HG03196 (cell line): ENCODE results near the gene CNTF.
"Not testable (repeated sequence)": the region's sequence is repeated elsewhere in the genome, so short reads cannot be mapped to it uniquely, and the experiment has no call there.

Experiments used
- ATAC-seq: cut with Tn5 transposase; IDR thresholded peaks from one replicate; pipeline ENCODE4 v1.9.1; 2021; ENCODE audit not compliant: unreplicated experiment

Gene CNTF, protein sequence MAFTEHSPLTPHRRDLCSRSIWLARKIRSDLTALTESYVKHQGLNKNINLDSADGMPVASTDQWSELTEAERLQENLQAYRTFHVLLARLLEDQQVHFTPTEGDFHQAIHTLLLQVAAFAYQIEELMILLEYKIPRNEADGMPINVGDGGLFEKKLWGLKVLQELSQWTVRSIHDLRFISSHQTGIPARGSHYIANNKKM

DNA sequence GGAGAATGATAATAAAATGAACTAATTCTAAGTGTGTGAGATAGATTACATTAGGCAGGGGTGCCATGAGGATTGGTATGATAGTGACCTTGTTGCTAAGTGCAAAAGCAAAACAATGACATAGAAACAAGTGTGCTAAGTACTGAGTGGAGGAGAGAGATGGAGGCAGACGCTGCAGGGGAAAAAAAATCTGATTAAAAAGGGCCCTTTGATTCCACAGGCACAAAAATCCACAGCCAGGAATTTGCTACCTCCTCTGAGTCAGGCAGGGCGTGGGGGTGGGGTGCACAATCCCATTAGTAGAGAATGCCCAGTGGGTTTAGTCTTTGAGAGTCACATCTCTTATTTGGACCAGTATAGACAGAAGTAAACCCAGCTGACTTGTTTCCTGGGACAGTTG lies at the start of gene CNTF:
Gene CNTF, plus strand, starts transcription at position 322 of the 400 bp plus-strand sequence. CDS start 88 bp downstream, outside the sequence.
- no peak for ATAC-seq

DNA sequence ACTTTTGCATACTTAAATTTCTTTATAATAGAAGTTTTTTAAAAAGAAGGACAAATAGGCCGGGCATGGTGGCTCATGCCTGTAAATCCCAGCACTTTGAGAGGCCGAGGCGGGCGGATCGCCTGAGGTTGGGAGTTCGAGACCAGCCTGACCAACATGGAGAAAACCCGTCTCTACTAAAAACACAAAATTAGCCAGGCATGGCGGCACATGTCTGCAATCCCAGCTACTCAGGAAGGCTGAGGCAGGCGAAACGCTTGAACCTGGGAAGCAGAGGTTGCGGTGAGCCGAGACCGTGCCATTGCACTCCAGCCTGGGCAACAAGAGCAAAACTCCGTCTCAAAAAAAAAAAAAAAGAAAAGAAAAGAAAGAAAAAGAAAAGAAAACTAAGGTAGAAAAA lies 49.6 kb upstream of the CNTF start:
- ATAC-seq = not testable (repeated sequence)

DNA sequence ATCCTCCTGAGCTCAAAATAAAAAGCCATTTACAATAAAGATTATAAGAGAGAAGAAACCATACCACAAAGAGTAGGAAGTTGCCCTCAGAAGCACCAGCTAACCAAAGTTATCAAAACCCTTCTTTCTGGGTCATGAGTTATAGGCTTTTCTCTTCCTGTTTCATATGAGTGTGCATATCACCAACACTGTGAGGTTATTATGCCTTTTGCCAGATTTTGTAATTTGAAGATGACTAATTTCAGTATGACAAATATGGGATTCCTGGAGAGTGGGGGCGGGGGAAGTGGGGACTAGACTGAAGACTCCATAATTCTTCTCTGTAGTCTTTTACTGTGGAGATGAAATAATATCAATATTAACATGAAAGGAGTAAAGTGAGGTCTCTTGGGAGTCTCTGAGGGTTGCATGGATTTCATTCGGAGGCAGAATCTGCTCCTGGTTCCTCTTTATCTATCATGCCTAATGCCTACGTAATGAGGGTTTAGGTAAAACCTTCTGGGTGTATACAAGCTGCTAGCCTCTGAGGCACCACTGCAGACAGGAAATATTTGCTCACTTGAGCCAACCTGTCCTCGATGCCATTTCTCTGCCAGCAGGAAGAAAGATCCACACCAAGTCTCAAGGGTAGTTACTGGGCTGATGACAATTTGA lies 48.9 kb upstream of the CNTF start:
- ATAC-seq = peak; percentile 17

DNA sequence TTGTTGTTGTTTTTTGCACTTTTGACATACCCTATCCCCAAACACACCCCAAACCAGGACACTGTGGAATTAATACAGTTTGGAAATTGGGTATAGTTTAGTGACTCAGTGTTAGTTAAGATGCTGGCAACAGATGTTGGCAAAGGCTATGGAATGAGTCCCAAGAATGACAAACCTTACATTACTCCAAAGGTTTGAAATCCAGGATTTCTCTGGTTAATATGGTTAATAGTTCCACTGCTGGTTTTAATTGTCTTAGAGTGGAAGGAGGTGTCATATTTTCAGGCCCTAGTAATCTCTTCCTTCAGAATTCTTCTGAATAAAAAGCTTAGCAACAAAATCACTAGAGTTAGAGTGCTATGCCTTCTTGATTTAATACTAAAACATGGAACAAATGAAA lies 47.6 kb upstream of the CNTF start:
- ATAC-seq = no peak

DNA sequence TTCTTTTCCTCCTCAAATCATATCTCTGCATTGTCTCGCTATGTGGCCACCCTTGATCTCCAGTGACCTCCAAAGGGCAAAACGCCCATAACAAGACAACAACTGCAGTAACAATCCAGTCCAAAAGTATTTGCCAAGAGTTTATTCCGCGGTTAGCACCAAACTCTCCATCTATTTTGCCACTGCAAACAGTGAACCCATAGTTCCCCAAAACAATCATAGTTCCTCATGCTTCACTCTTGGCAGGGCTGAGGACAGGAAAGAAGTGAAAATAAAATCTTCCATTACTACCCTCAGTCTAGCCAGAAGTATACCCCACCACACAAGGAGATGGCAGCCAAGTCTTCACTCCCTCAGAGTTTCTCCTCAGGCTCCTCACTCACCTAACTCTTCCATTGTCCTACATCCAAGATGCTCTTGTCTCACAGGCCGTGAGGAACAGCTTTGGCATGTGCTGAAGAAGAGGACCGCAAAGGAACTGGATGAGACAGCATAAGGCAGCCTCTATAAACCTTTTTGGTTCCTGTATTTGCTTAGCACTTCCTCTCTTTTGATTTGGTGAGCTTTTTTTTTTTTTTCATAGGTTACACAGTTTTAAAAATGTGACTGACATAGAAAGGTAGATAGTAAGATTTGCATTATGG lies 47.0 kb upstream of the CNTF start, which contains the start of gene LPXN:
Gene LPXN, minus strand, starts transcription at position 480 of the 644 bp plus-strand sequence. Its CDS starts 84 bp downstream, at position 396.
- ATAC-seq = no peak

- no peak for ATAC-seq
Measured at GRCh38 chr11:58576887-58577471, 45.5 kb upstream of the CNTF start.

- ATAC-seq = peak; percentile 53
Measured at GRCh38 chr11:58577555-58578135, 44.8 kb upstream of the CNTF start.

GRCh38 chr11:58578136-58578634 lies 44.3 kb upstream of the CNTF start:
- ATAC-seq = no peak

DNA sequence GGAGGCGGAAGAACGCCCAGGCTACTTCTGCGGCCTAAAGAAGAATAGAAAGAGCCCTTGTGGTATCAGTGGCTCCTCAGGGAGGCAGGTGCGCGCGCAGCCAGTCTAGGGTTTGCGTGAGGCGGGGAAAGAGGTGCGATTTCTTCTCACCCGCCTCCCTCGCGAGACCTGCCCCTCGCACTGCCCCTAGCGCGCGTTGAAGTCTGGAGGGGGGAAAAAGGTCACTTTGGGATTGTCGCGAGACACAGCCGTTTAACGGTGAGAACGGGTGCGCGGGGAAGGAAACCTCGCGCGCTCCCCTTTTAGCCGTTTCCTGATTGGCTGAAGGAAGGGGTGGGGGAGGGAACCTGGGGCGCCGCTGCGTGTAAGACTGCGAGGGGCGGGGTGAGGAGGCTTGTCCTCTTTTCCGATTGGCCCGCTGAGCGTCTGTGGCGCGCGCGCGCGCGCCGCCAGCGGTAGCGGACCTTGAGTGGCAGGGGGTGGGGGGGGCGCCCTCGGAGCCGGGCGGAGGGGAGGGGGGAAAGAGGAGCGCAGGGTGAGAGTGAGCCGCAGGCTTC lies 43.8 kb upstream of the CNTF start, which contains the start of gene ZFP91:
Gene ZFP91, plus strand, starts transcription at position 429 of the 557 bp plus-strand sequence. CDS start 219 bp downstream, outside the sequence.
- peak; percentile 37 for ATAC-seq

DNA sequence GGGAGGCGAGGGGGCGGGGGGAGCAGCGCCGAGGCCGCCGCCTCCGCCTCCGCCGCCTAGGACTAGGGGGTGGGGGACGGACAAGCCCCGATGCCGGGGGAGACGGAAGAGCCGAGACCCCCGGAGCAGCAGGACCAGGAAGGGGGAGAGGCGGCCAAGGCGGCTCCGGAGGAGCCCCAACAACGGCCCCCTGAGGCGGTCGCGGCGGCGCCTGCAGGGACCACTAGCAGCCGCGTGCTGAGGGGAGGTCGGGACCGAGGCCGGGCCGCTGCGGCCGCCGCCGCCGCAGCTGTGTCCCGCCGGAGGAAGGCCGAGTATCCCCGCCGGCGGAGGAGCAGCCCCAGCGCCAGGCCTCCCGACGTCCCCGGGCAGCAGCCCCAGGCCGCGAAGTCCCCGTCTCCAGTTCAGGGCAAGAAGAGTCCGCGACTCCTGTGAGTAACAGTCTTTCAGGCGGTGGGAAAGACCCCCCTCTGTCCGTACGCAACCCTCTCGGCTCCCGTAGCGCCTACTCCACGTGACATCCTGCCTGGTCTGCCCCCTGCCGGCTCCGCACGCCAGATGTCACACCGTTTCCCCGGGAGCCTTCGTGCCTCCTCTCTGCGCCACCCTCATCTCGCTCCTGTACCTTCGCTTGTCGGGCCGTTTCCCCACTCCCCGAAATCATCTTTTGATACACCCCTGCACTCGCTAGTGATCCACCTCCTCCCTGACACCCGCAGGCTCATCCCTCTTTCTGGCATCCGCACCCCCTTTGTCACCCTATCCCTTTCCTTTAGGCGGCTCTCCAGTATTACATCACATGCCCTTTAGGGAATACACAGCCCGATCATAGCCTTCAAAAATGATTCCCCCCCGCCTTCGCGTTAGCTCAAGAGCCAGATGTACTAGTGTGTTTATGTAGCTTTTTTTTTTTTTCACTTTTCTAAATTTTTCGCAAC lies 43.0 kb upstream of the CNTF start:
- peak; percentile 39 for ATAC-seq

- no peak for ATAC-seq
Measured at GRCh38 chr11:58580311-58580710, 42.2 kb upstream of the CNTF start.

- ATAC-seq = no peak
Measured at GRCh38 chr11:58582437-58582836, 40.0 kb upstream of the CNTF start.

GRCh38 chr11:58586998-58587397 lies 35.5 kb upstream of the CNTF start:
- no peak for ATAC-seq

GRCh38 chr11:58591659-58592058 lies 30.8 kb upstream of the CNTF start:
- no peak for ATAC-seq

DNA sequence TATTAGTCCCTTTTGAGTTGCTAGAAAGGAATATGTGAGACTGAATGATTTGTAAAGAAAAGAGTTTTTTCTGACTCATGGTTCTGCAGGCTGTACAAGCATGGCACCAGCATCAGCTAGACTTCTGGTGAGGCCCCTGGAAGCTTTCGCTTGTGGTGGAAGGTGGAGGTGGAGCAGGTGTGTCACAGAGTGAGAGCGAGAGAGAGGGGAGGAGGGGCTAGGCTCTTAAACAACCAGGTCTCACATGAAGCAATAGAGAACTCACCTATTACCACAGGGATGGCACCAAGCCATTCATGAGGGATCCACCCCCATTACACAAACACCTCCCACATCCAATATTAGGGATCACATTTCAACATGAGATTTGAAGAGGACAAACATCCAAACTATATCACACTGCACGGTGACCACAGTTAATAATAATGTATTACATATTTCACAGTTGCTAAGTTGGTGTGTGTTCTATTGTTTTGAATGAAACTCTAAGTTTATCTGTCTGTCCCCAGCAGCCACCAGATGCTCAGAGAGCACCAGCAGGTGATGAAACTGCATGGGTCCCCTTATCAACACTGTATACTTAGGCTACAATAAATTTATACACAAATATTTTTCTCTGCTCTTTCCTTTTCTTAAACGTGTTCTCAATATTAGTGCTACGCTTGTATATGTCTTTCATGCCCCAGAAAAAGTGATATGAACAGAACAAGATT lies 29.5 kb upstream of the CNTF start:
- ATAC-seq = no peak

DNA sequence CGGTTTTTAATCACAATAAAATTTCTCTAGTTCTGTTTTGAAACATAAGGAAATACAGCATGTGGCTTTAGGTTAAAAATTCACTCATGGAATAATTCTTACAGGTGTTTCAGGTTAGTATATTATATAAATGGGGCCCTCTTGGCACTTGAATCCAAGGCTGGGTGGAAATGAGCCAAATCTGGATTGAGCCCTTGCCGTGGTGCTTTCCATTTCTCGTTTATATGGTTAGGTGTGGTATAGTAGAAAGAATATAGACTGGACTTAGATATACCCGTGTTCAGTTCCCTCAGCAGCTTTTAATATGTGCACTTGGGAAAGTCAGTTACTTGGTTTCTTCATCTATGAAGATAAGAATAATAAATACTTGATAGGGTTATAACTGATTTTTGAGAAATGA lies 27.6 kb upstream of the CNTF start:
- ATAC-seq = no peak

DNA sequence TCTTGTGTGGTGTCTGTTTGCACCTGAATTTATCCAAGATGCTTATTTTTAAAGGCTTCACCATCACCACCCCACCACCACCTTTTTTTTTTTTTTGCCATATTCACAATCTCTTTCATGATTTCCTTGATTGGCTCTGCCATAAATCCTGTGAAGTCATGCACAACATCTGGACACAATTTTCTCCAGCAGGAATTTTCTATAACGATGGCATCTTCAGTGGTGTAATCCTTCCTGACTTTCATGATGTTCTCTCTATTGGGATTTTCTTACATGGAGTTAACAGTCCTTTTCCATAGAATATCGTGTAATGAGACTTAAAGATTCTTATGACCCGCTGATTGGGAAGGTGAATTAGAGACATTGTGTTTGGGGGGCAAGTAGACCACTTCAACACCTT lies 25.8 kb upstream of the CNTF start:
- ATAC-seq = no peak

- ATAC-seq = no peak
Measured at GRCh38 chr11:58597486-58598144, 24.9 kb upstream of the CNTF start.

- no peak for ATAC-seq
Measured at GRCh38 chr11:58600510-58600909, 22.0 kb upstream of the CNTF start.
